GM21381 (cell line): Measurements from ENCODE around the gene BAHCC1.
A peak's percentile ranks its signal among the peaks of the same experiment; 100 is the strongest.

Experiments used
- ATAC-seq: cut with Tn5 transposase; IDR thresholded peaks from one replicate; pipeline ENCODE4 v1.9.1; 2021; ENCODE audit warnings: mild to moderate bottlenecking, moderate library complexity; ENCODE audit not compliant: unreplicated experiment

BAHCC1 gene

DNA sequence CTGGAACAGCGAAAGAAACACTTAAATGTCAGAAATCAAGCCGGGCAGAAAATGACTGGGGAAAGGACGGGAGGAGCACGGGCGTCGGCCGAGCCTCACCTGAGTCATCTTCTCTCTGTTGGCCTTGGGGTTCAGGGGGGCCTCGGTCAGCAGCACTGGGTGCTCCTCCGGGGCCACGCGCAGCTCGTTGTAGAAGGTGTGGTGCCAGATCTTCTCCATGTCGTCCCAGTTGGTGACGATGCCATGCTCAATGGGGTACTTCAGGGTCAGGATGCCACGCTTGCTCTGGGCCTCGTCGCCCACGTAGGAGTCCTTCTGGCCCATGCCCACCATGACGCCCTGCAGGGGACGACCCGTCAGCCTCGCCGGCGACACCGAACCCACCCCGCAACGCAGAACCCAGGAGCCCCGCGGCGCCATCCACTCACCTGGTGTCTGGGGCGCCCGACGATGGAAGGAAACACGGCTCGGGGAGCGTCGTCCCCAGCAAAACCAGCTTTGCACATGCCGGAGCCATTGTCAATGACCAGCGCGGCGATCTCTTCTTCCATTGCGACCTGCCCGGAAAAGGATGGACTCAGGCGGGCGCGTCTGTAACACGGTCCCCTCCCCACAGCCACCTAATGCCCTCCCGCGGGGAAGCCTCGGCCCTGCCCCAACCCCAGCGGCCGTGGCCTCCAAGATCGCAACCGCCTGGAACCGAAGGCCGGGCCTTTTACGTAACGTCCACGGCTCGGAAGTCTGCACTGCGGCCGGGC is 116.7 kb downstream of the BAHCC1 start:
- ATAC-seq: peak; percentile 4

GRCh38 chr17:81512562-81513371 is 117.5 kb downstream of the BAHCC1 start, which contains the start of gene ACTG1:
ACTG1 (minus strand) TSS chr17:81512799; CDS start chr17:81512354, 445 bp downstream.
- ATAC-seq: peak; percentile 37

DNA sequence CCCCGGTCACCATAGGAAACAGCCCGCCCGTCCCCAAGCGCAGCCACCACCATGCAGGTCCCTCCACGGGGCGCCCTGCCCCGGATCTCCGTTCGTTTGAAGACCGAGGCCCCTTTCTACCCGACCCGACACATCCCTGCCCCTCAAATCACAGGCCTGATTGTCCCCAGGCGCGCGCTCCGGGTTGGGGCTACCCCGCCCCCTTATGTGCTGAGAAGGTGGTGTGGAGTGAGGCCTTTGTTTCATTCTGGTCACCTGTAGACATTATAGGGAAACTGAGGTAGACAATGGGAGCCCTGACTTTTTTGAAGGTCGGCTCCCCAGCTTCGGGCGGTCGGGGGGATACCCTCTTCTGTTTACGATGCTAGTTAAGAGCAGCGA is 118.1 kb downstream of the BAHCC1 start:
- peak; percentile 1 for ATAC-seq

DNA sequence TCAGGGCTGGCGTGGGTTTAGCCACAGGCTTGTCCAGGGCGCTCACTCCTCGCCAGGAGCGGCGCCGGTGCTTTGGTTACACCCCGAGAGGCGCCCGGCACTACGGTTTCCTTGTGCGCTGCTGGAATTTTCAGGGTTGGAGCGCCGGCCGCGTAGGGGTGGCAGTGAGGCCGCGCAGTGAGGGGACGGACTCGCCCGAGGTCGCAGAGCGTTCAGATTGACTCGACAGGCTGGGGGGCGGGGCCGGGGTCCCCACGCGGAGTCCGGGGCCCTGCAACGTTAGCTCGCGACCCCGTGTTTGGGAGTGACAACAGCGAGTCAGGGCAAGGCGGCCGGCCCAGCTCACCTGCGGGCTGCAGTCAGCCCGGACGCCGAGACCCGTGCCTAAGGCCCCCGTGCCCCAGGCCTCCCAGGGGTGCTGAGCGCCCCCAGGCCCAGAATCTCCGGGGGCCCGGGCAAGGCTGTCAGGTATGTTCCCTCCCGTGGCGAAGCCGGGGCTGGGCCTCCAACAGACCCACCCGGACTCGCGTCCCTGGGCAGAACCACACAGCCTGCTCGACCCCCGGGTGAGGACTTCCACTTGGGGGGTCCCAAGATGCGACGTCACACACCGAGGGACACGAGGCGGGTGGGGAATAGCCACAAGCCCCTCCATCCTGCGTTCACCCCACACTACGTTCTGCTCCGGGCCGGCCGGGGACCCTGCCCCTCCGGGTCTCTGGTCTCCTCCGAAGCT is 118.7 kb downstream of the BAHCC1 start:
- ATAC-seq: no peak

DNA sequence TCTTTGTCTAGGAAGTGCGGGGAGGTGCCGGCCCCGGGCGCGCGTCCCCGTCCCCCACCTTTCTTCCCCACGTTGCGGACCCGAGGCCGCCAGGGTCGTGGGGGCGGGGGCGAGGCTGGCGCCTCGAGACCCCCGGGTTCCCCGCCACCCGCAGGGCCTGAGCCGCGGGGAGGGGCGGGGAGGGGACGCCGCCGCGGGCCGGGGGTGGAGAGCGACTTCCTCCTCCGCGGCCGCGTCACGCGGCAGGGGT is 119.2 kb downstream of the BAHCC1 start:
- no peak for ATAC-seq

DNA sequence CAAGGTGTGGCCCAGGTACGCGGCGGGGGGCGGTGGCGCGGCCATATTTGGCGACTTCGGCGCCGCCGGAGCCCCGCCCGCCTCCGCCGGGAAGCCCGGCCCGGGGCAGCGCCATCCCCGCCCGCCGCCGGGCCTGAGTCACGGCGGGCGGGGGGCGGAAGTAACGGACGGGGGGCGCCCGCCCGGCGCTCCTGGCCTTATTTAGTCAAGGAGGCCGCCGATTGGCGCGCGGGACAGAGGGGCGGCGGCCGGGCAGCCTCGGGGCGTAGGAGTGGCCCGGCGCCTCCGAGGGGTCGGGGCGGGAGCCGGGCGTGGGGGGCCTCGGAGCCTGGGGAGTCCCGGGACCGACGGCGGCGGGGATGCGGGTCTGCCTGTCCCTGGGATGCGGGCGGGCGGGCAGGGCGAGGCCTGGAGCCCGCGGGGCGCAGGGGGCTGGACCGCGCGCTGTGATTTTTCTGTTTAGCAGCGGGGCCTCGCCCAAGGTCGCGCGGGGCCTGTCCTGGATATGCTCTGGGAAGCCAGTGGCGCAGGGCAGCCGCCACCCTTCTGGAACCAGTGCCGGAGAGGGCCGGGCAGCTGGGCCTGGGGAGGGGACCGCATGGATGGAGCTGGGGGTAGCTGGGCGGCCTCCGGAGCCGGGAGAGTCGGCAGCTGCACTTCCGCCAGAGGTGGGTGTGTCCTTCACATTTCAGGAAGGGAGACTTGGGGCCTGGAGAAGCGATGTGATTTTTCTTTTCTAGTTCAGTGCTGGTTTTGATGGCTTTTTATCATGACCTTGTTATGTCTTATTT is 119.7 kb downstream of the BAHCC1 start:
- ATAC-seq: peak; percentile 21

DNA sequence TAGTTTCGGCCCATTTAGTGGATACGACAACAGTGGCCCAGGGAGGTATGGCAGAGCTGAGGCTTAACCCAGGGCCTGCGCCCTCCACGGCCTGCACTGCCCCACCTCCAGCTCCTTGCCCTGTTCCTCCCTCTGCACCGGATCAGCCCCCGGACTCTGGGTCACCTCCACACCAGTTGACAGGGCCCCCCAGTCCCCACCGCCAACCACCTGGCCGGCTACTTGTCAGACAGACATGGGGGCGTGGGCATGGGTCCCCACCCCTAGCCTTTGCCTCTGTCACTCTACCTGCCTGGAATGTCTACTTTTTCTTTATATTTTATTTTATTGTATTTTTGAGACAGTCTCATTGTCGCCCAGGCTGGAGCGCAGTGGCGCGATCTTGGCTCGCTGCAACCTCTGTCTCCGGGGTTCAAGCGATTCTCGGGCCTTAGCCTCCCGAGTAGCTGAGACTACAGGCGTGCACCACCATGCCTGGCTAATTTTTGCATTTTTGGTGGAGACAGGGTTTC is 120.3 kb downstream of the BAHCC1 start:
- no peak for ATAC-seq
